ENCODE results near the gene LETM1.

LETM1 gene

DNA sequence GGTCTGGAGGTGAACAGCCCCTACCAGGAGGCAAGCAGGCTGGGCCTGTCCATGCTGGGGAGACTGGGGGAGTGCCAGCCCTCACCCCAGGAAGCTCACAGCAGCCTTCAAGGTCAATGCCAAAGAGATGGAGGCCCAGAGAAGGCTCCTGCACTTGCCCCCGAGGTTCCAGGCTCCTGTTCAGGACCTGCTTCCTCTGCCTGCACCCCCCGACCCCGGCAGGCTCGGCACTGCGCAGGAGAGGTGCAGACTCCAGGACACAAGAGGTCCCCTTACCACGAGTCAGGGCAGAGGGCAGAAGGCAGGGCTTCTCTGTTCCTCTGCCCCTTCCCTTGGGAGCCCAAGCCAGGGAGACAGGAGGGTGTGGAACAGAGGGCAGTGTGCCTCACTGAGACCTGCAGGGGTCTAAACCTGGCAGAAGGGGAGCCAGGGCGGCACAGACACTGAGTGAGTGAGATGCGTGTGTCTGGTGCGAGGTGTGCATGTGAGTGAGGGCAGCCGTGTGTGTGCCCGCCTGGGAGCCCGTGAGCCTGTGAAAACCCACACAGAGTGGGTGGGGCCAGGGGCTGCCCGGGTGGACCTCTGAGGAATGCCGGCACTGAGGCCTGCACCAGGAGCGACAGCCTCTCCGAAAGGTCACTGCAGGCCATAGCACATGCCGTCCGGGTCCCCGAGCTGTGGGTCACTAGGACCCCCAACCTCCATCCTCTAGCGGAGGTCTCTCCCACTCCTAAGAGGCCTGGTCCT, 93.5 kb downstream of the LETM1 start:
- no peak for DNase-seq (ENCODE audit: low spot score)
